Keratinocyte (primary cell): Measurements from ENCODE around the gene BICD1.

Experiments used
- EZH2 ChIP-seq: IDR thresholded peaks from one replicate; pipeline ENCODE4 v1.6.1; 2012; ENCODE audit warnings: inconsistent platforms, mild to moderate bottlenecking, low read length, moderate library complexity
- TF ChIP-seq, protein P1 (sequence below), 3 experiments: IDR thresholded peaks in 1 of 3; conservative IDR thresholded peaks in 1 of 3; optimal IDR thresholded peaks in 1 of 3; 2 replicates in 2 of 3; 3 replicates in 1 of 3; pipeline versions ENCODE3 to v1.5.1; 2011; ENCODE audit warnings: low read length in 3 of 3, mild to moderate bottlenecking in 3 of 3, moderate library complexity in 2 of 3, control low read depth in 1 of 3, inconsistent platforms in 1 of 3; ENCODE audit not compliant: insufficient read depth in 2 of 3; ENCODE audit errors: extremely low read depth in 1 of 3

DNA sequence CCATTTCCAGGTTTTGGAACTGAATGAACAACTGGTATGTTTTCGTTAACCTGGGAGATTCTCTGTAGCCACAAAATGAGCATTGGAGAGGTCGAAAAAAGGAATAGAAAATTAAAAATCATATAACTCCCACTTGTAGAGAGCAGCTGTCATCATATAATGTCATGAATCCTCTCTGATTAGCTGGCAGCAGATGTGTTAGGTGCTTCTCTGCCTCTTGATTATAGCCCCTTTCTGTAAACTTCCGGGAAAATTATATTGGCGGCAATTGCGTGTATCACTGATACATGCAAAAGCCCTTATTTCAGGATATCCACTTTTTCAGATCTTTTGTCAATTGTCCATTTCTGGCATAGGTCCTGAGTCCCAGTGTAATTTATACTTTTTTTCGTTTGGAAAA lies 324.4 kb downstream of the BICD1 start:
- no peak for TF ChIP-seq EZH2
- TF ChIP-seq, protein P1, sequence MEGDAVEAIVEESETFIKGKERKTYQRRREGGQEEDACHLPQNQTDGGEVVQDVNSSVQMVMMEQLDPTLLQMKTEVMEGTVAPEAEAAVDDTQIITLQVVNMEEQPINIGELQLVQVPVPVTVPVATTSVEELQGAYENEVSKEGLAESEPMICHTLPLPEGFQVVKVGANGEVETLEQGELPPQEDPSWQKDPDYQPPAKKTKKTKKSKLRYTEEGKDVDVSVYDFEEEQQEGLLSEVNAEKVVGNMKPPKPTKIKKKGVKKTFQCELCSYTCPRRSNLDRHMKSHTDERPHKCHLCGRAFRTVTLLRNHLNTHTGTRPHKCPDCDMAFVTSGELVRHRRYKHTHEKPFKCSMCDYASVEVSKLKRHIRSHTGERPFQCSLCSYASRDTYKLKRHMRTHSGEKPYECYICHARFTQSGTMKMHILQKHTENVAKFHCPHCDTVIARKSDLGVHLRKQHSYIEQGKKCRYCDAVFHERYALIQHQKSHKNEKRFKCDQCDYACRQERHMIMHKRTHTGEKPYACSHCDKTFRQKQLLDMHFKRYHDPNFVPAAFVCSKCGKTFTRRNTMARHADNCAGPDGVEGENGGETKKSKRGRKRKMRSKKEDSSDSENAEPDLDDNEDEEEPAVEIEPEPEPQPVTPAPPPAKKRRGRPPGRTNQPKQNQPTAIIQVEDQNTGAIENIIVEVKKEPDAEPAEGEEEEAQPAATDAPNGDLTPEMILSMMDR (optimal IDR thresholded peaks at IDR 0.05 in 1 of 3, IDR thresholded peaks at IDR 0.05 in 1 of 3, conservative IDR thresholded peaks at IDR 0.05 in 1 of 3; ENCODE audit: extremely low read depth in 1 of 3, insufficient read depth in 2 of 3, low read length in 3 of 3) = no peak
